Inflammatory macrophage (primary cell): ENCODE data around the gene SLC25A34.

Source experiments
- DNase-seq, 2 donors: peaks; one replicate each; pipeline ENCODE4 v3.0.0-alpha.2; 2020 to 2022

Gene SLC25A34

GRCh38 chr1:15755021-15755645 lies 19.1 kb downstream of the SLC25A34 start:
- no peak for DNase-seq

- no peak for DNase-seq
These were observed 19.6 kb downstream of the SLC25A34 start for GRCh38 chr1:15755646-15756040.

- DNase-seq, result no peak
These were observed 20.3 kb downstream of the SLC25A34 start for GRCh38 chr1:15756143-15757015.

- DNase-seq, result no peak
These were observed 21.0 kb downstream of the SLC25A34 start for GRCh38 chr1:15757016-15757543.

- no peak for DNase-seq
These were observed 21.7 kb downstream of the SLC25A34 start for GRCh38 chr1:15757575-15758342.

- no peak for DNase-seq
These were observed 22.4 kb downstream of the SLC25A34 start, which contains the start of gene FBLIM1 for GRCh38 chr1:15758343-15758931. TSS of gene FBLIM1 (plus strand) at chr1:15758795. CDS start at chr1:15764984, 6,189 bp downstream.

- no peak for DNase-seq
These were observed 23.0 kb downstream of the SLC25A34 start for GRCh38 chr1:15758953-15759661.

- no peak for DNase-seq
These were observed 24.6 kb downstream of the SLC25A34 start for GRCh38 chr1:15760520-15761211.

- DNase-seq, result no peak
These were observed 25.5 kb downstream of the SLC25A34 start for GRCh38 chr1:15761366-15762128.

GRCh38 chr1:15762546-15762945 lies 26.5 kb downstream of the SLC25A34 start:
- DNase-seq, result no peak

- DNase-seq, result no peak
These were observed 28.3 kb downstream of the SLC25A34 start for GRCh38 chr1:15764269-15764764.

- no peak for DNase-seq
These were observed 28.8 kb downstream of the SLC25A34 start for GRCh38 chr1:15764890-15765289.

GRCh38 chr1:15765495-15766194 lies 29.6 kb downstream of the SLC25A34 start:
- no peak for DNase-seq

- DNase-seq, result no peak
These were observed 31.9 kb downstream of the SLC25A34 start for GRCh38 chr1:15767941-15768340.

- no peak for DNase-seq
These were observed 32.3 kb downstream of the SLC25A34 start for GRCh38 chr1:15768388-15768787.

- no peak for DNase-seq
These were observed 34.4 kb downstream of the SLC25A34 start for GRCh38 chr1:15770313-15770962.

- no peak for DNase-seq
These were observed 35.9 kb downstream of the SLC25A34 start for GRCh38 chr1:15771836-15772515.

GRCh38 chr1:15775706-15776105 lies 39.6 kb downstream of the SLC25A34 start:
- DNase-seq, result no peak
